ENCODE measurements around the gene NFIA. TPM values are rescaled to one million over a fixed set of nuclear protein-coding genes. Genes with fewer than 3 reads are reported as not detected.

The NFIA gene
- polyA plus RNA-seq, 1 donor (not counting 4 experiments of a cell fraction or from before 2014, with no cell fraction given): 14.7 TPM

GRCh38 chr1:61406467-61406866 is 324.1 kb downstream of the NFIA start:
- no peak overlapping the region for H3K4me2 ChIP-seq (ENCODE audit: control insufficient read depth, extremely low read depth, insufficient read depth, low read depth, low read length)
- H3K9ac ChIP-seq (ENCODE audit: control insufficient read depth, extremely low read depth, insufficient read depth, low read length): no peak overlapping the region
- peaks cover 6 to 11% of the 10 kb centered on the region in 2 experiments for H3K36me3 ChIP-seq (ENCODE audit: control insufficient read depth in 2 of 2, extremely low read depth in 1 of 2, insufficient read depth in 2 of 2, low read length in 2 of 2)
- no peak overlapping the region for H3K4me3 ChIP-seq (ENCODE audit: control insufficient read depth in 2 of 3, extremely low read depth in 1 of 3, insufficient read depth in 2 of 3, low read depth in 1 of 3, low read length in 3 of 3)
- H3K27me3 ChIP-seq (ENCODE audit: control insufficient read depth, extremely low read depth, insufficient read depth, low read length): no peaks in the 10 kb centered on the region
- TF ChIP-seq CTCF (optimal IDR thresholded peaks at IDR 0.05 in 1 of 3, IDR thresholded peaks at IDR 0.05 in 1 of 3, conservative IDR thresholded peaks at IDR 0.05 in 1 of 3; ENCODE audit: extremely low read depth in 1 of 3, insufficient read depth in 2 of 3, low read length in 3 of 3): no peak
- TF ChIP-seq EZH2 (IDR thresholded peaks at IDR 0.05; ENCODE audit: low read length): no peak
- no peaks in the 10 kb centered on the region for H3K79me2 ChIP-seq (ENCODE audit: control insufficient read depth, insufficient read depth, low read length)
- H3K4me1 ChIP-seq (ENCODE audit: control insufficient read depth, extremely low read depth, insufficient read depth, low read length): no peaks in the 10 kb centered on the region
- H3K9me3 ChIP-seq (ENCODE audit: control insufficient read depth, low read depth, low read length): no peaks in the 10 kb centered on the region
- no peaks in the 10 kb centered on the region for H4K20me1 ChIP-seq (ENCODE audit: control insufficient read depth, extremely low read depth, insufficient read depth, low read length)
- H2AFZ ChIP-seq (ENCODE audit: control insufficient read depth, low read length): no peak overlapping the region
- DNase-seq (ENCODE audit: low read depth, low spot score) (no peak), FAIRE-seq (no peak)
- no peak overlapping the region for H3K27ac ChIP-seq (ENCODE audit: control insufficient read depth, insufficient read depth, low read length)
- dilution Hi-C loops (cut with MboI; ENCODE audit: extremely low pct_ligation_motif_present, low sequenced_read_pairs): no loop called here
- no peaks in the 10 kb centered on the region for H3K9me1 ChIP-seq (ENCODE audit: control insufficient read depth, extremely low read depth, insufficient read depth, low read length)

GRCh38 chr1:61412601-61413000 is 330.2 kb downstream of the NFIA start:
- TF ChIP-seq EZH2 (IDR thresholded peaks at IDR 0.05; ENCODE audit: low read length): no peak
- no peak for TF ChIP-seq CTCF (optimal IDR thresholded peaks at IDR 0.05 in 1 of 3, IDR thresholded peaks at IDR 0.05 in 1 of 3, conservative IDR thresholded peaks at IDR 0.05 in 1 of 3; ENCODE audit: extremely low read depth in 1 of 3, insufficient read depth in 2 of 3, low read length in 3 of 3)
- no peaks in the 10 kb centered on the region for H3K9me1 ChIP-seq (ENCODE audit: control insufficient read depth, extremely low read depth, insufficient read depth, low read length)
- H3K36me3 ChIP-seq (ENCODE audit: control insufficient read depth in 2 of 2, extremely low read depth in 1 of 2, insufficient read depth in 2 of 2, low read length in 2 of 2): peaks cover 0 to 12% of the 10 kb centered on the region in 2 experiments
- no peak overlapping the region for H3K4me3 ChIP-seq (ENCODE audit: control insufficient read depth in 2 of 3, extremely low read depth in 1 of 3, insufficient read depth in 2 of 3, low read depth in 1 of 3, low read length in 3 of 3)
- no peaks in the 10 kb centered on the region for H3K4me1 ChIP-seq (ENCODE audit: control insufficient read depth, extremely low read depth, insufficient read depth, low read length)
- no peak overlapping the region for H3K4me2 ChIP-seq (ENCODE audit: control insufficient read depth, extremely low read depth, insufficient read depth, low read depth, low read length)
- H3K9ac ChIP-seq (ENCODE audit: control insufficient read depth, extremely low read depth, insufficient read depth, low read length): no peak overlapping the region
- H3K27me3 ChIP-seq (ENCODE audit: control insufficient read depth, extremely low read depth, insufficient read depth, low read length): no peaks in the 10 kb centered on the region
- no peak overlapping the region for H3K27ac ChIP-seq (ENCODE audit: control insufficient read depth, insufficient read depth, low read length)
- no peak for FAIRE-seq
- dilution Hi-C loops (cut with MboI; ENCODE audit: extremely low pct_ligation_motif_present, low sequenced_read_pairs): no loop called here
- DNase-seq (ENCODE audit: low read depth, low spot score): no peak
- H3K79me2 ChIP-seq (ENCODE audit: control insufficient read depth, insufficient read depth, low read length): no peaks in the 10 kb centered on the region
- no peaks in the 10 kb centered on the region for H3K9me3 ChIP-seq (ENCODE audit: control insufficient read depth, low read depth, low read length)
- H2AFZ ChIP-seq (ENCODE audit: control insufficient read depth, low read length): no peak overlapping the region
- no peaks in the 10 kb centered on the region for H4K20me1 ChIP-seq (ENCODE audit: control insufficient read depth, extremely low read depth, insufficient read depth, low read length)
